CD14-positive monocyte (primary cell): ENCODE results near the gene XPO6. TPM values are rescaled to one million over a fixed set of nuclear protein-coding genes. Genes with fewer than 3 reads are reported as not detected.
A peak's percentile ranks its signal among the peaks of the same experiment; 100 is the strongest.

ENCODE experiments used
- DNase-seq, 3 donors: peaks; one replicate each; pipeline ENCODE4 v3.0.0-alpha.2; 2011 to 2022
- H2AFZ ChIP-seq: 2 replicates; pipeline ENCODE4 v1.6.0; 2012; ENCODE audit warnings: mild to moderate bottlenecking, low read depth, low read length, inconsistent platforms; ENCODE audit not compliant: insufficient read depth, poor library complexity, severe bottlenecking
- H3K27ac ChIP-seq, 2 donors: 1 replicate in 1 of 2; 2 replicates in 1 of 2; pipeline ENCODE4 v1.5.1; 2012 to 2013; ENCODE audit warnings: low read length in 2 of 2, control low read depth in 1 of 2, inconsistent platforms in 1 of 2, low read depth in 1 of 2, mild to moderate bottlenecking in 1 of 2
- H3K27me3 ChIP-seq, 2 donors: one replicate each; pipeline versions ENCODE4 v1.6.0 to v1.6.1; 2011 to 2013; ENCODE audit warnings: low read length in 2 of 2; ENCODE audit not compliant: control insufficient read depth in 2 of 2, insufficient read depth in 2 of 2
- H3K36me3 ChIP-seq, 2 donors: replicated peaks in 1 of 2; 1 replicate in 1 of 2; 2 replicates in 1 of 2; pipeline versions ENCODE4 v1.5.1 to v1.6.1; 2012 to 2013; ENCODE audit warnings: low read length in 2 of 2, control low read depth in 1 of 2, inconsistent platforms in 1 of 2, mild to moderate bottlenecking in 1 of 2; ENCODE audit not compliant: insufficient read depth in 2 of 2, control insufficient read depth in 1 of 2
- H3K4me1 ChIP-seq, 2 donors: 1 replicate in 1 of 2; 2 replicates in 1 of 2; pipeline versions ENCODE4 v1.5.1 to v1.6.1; 2012 to 2013; ENCODE audit warnings: low read length in 2 of 2, control low read depth in 1 of 2, inconsistent platforms in 1 of 2, mild to moderate bottlenecking in 1 of 2, moderate library complexity in 1 of 2; ENCODE audit not compliant: insufficient read depth in 2 of 2, control insufficient read depth in 1 of 2
- H3K4me2 ChIP-seq: replicated peaks from 2 replicates; pipeline ENCODE3; 2012; ENCODE audit warnings: low read length, moderate library complexity, mild to moderate bottlenecking; ENCODE audit not compliant: poor library complexity, severe bottlenecking; ENCODE audit errors: extremely low read depth
- H3K4me3 ChIP-seq, 3 experiments: fragments of 200-600 bp in 1 of 3; sonication (generic) in 1 of 3; replicated peaks in 1 of 3; 1 replicate in 2 of 3; 2 replicates in 1 of 3; pipeline ENCODE4 v1.5.1; 2011 to 2013; ENCODE audit warnings: low read length in 3 of 3, mild to moderate bottlenecking in 3 of 3, control low read depth in 2 of 3, low read depth in 2 of 3, inconsistent platforms in 1 of 3, moderate library complexity in 1 of 3
- H3K79me2 ChIP-seq: 2 replicates; pipeline ENCODE4 v1.6.0; 2012; ENCODE audit warnings: mild to moderate bottlenecking, control low read depth, inconsistent platforms, low read length, moderate library complexity; ENCODE audit not compliant: insufficient read depth
- H3K9ac ChIP-seq: 2 replicates; pipeline ENCODE4 v1.6.0; 2017; ENCODE audit warnings: low read length, mild to moderate bottlenecking; ENCODE audit not compliant: insufficient read depth, poor library complexity, severe bottlenecking
- H3K9me3 ChIP-seq, 2 donors: replicated peaks in 1 of 2; 1 replicate in 1 of 2; 2 replicates in 1 of 2; pipeline versions ENCODE4 v1.5.1 to v1.6.1; 2012 to 2013; ENCODE audit warnings: low read length in 2 of 2, control low read depth in 1 of 2; ENCODE audit not compliant: control insufficient read depth in 1 of 2, insufficient read depth in 1 of 2
- H4K20me1 ChIP-seq: 2 replicates; pipeline ENCODE4 v1.6.0; 2012; ENCODE audit warnings: mild to moderate bottlenecking, low read length, control low read depth, moderate library complexity; ENCODE audit not compliant: insufficient read depth
- H3K27ac Mint-ChIP-seq, 7 donors: one replicate each; pipeline ENCODE4 v1.8.0; 2020; ENCODE audit warnings: mild to moderate bottlenecking in 7 of 7, mixed read lengths in 7 of 7, moderate library complexity in 6 of 7, inconsistent platforms in 2 of 7
- H3K27me3 Mint-ChIP-seq, 3 donors: one replicate each; pipeline ENCODE4 v1.8.0; 2021 to 2022; ENCODE audit warnings: low read depth in 3 of 3, mild to moderate bottlenecking in 3 of 3, mixed read lengths in 3 of 3, moderate library complexity in 3 of 3, inconsistent platforms in 1 of 3
- H3K36me3 Mint-ChIP-seq, 2 donors: one replicate each; pipeline ENCODE4 v1.8.0; 2020; ENCODE audit warnings: mixed read lengths in 2 of 2, inconsistent platforms in 1 of 2, mild to moderate bottlenecking in 1 of 2
- H3K4me1 Mint-ChIP-seq: one replicate; pipeline ENCODE4 v1.8.0; 2020; ENCODE audit warnings: mild to moderate bottlenecking, mixed read lengths
- H3K4me3 Mint-ChIP-seq, 2 donors: one replicate each; pipeline ENCODE4 v1.8.0; 2020; ENCODE audit warnings: mild to moderate bottlenecking in 2 of 2, mixed read lengths in 2 of 2, moderate library complexity in 1 of 2
- H3K9me3 Mint-ChIP-seq, 7 donors: one replicate each; pipeline ENCODE4 v1.8.0; 2020 to 2022; ENCODE audit warnings: mixed read lengths in 7 of 7, mild to moderate bottlenecking in 6 of 7, moderate library complexity in 6 of 7, inconsistent platforms in 2 of 7
- WGBS: methylation state at CpG from one replicate; pipeline ENCODE4 v1.1.5; 2013; ENCODE audit warnings: missing lambda C conversion rate; ENCODE audit not compliant: insufficient coverage; 5-methylcytosine and 5-hydroxymethylcytosine counted together
- intact Hi-C, 2 donors: fragments of 100-400 bp; cut with micrococcal nuclease; formaldehyde crosslinking; loops; one replicate each; pipeline versions ENCODE4 v1.15.0 to v1.15.1; 2023
- polyA plus RNA-seq, 3 donors: library from polyadenylated mRNA; depleted of rRNA in 1 of 3; unstranded in 2 of 3; stranded (reverse) in 1 of 3; fragments of 300-500 nt in 2 of 3; fragments of >200 nt in 1 of 3; fragmentation: Illumina TruSeq in 2 of 3; gene quantifications; 1 replicate in 2 of 3; 2 replicates in 1 of 3; pipeline ENCODE4 v1.2.3, GENCODE V29; 2012 to 2021
- TF ChIP-seq, protein P1 (sequence below): fragments of 200-600 bp; IDR thresholded peaks from one replicate; pipeline ENCODE4 v1.8.0; 2022; ENCODE audit warnings: antibody characterized with exemption, mild to moderate bottlenecking

XPO6 gene
- polyA plus RNA-seq, 3 donors: 35.7 to 166 (median 38.3) TPM

GRCh38 chr16:28067604-28068379, 144.0 kb downstream of the XPO6 start:
- no peaks in the 10 kb centered on the region for H3K9me3 ChIP-seq
- Mint-ChIP-seq H3K9me3 (no peaks in the 10 kb centered on the region), H3K4me3 (no peak overlapping the region), H3K27me3 (peaks cover 21 to 35% (median 35%) of the 10 kb centered on the region in 3 donors), H3K4me1 (no peaks in the 10 kb centered on the region), H3K27ac (no peak overlapping the region), H3K36me3 (no peaks in the 10 kb centered on the region)
- H3K4me1 ChIP-seq: no peaks in the 10 kb centered on the region
- H3K27ac ChIP-seq: no peak overlapping the region
- TF ChIP-seq, protein P1, sequence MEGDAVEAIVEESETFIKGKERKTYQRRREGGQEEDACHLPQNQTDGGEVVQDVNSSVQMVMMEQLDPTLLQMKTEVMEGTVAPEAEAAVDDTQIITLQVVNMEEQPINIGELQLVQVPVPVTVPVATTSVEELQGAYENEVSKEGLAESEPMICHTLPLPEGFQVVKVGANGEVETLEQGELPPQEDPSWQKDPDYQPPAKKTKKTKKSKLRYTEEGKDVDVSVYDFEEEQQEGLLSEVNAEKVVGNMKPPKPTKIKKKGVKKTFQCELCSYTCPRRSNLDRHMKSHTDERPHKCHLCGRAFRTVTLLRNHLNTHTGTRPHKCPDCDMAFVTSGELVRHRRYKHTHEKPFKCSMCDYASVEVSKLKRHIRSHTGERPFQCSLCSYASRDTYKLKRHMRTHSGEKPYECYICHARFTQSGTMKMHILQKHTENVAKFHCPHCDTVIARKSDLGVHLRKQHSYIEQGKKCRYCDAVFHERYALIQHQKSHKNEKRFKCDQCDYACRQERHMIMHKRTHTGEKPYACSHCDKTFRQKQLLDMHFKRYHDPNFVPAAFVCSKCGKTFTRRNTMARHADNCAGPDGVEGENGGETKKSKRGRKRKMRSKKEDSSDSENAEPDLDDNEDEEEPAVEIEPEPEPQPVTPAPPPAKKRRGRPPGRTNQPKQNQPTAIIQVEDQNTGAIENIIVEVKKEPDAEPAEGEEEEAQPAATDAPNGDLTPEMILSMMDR: no peak
- H3K4me2 ChIP-seq: no peak overlapping the region
- no peak overlapping the region for H3K4me3 ChIP-seq
- DNase-seq: no peak
- intact Hi-C loops: no loop called here
- H2AFZ ChIP-seq: no peak overlapping the region
- no peaks in the 10 kb centered on the region for H4K20me1 ChIP-seq
- H3K79me2 ChIP-seq: no peaks in the 10 kb centered on the region
- no peaks in the 10 kb centered on the region for H3K36me3 ChIP-seq
- H3K9ac ChIP-seq: no peak overlapping the region
- 87% methylated on average over 13 of the region's 14 CpGs for WGBS
- peaks cover 8 to 19% of the 10 kb centered on the region in 2 donors for H3K27me3 ChIP-seq

- Mint-ChIP-seq H3K4me3 (peak overlapping the region in 1 of 2 donors; percentile 28), H3K9me3 (peaks cover 0 to 5% (median 1%) of the 10 kb centered on the region in 7 donors), H3K4me1 (no peaks in the 10 kb centered on the region), H3K36me3 (no peaks in the 10 kb centered on the region), H3K27ac (no peak overlapping the region), H3K27me3 (peaks cover 40 to 64% (median 53%) of the 10 kb centered on the region in 3 donors)
- Histone ChIP-seq H3K27ac (no peak overlapping the region), H3K27me3 (peaks cover 22 to 43% of the 10 kb centered on the region in 2 donors), H3K4me1 (no peaks in the 10 kb centered on the region), H4K20me1 (no peaks in the 10 kb centered on the region), H3K79me2 (no peaks in the 10 kb centered on the region), H2AFZ (no peak overlapping the region), H3K9me3 (no peaks in the 10 kb centered on the region), H3K4me2 (no peak overlapping the region), H3K36me3 (no peaks in the 10 kb centered on the region), H3K4me3 (no peak overlapping the region), H3K9ac (no peak overlapping the region)
- no peak for DNase-seq
- 83% methylated on average over 12 of the region's 15 CpGs for WGBS
- TF ChIP-seq, protein P1: no peak
- intact Hi-C loops: no loop called here
These were observed 147.0 kb downstream of the XPO6 start for GRCh38 chr16:28064706-28065249.
